NT2/D1 (cell line): Measurements from ENCODE around the gene LONP2.

Experiments used
- DNase-seq: peaks from one replicate; pipeline ENCODE4 v3.0.0-alpha.2; 2011; ENCODE audit warnings: low read depth, low spot score
- H3K27me3 ChIP-seq: 2 replicates; pipeline ENCODE4 v1.6.0; 2011; ENCODE audit warnings: mild to moderate bottlenecking; ENCODE audit not compliant: insufficient read length, insufficient read depth
- H3K36me3 ChIP-seq: 2 replicates; pipeline ENCODE4 v1.6.1; 2011; ENCODE audit warnings: mild to moderate bottlenecking, low read length, mixed read lengths; ENCODE audit not compliant: insufficient read depth, insufficient read length
- H3K4me1 ChIP-seq: 2 replicates; pipeline ENCODE4 v1.5.1; 2011; ENCODE audit not compliant: insufficient read depth, insufficient read length
- H3K4me3 ChIP-seq: 2 replicates; pipeline ENCODE4 v1.5.1; 2011; ENCODE audit warnings: low read depth; ENCODE audit not compliant: insufficient read length
- H3K9ac ChIP-seq: 2 replicates; pipeline ENCODE4 v1.6.0; 2011; ENCODE audit warnings: low read depth; ENCODE audit not compliant: insufficient read length
- H3K9me3 ChIP-seq: 2 replicates; pipeline ENCODE4 v1.5.1; 2011; ENCODE audit warnings: mild to moderate bottlenecking, low read length; ENCODE audit not compliant: insufficient read depth
- SUZ12 ChIP-seq: IDR thresholded peaks from 2 replicates; pipeline ENCODE4 v1.6.1; 2011; ENCODE audit not compliant: insufficient read length, insufficient read depth; ENCODE audit errors: extremely low read depth
- YY1 ChIP-seq: IDR thresholded peaks from 2 replicates; pipeline ENCODE4 v1.6.1; 2011; ENCODE audit not compliant: insufficient read length, insufficient read depth
- ZNF274 ChIP-seq: IDR thresholded peaks from 2 replicates; pipeline ENCODE4 v1.6.1; 2011; ENCODE audit warnings: mild to moderate bottlenecking, low read depth, low read length

Gene LONP2

GRCh38 chr16:48280546-48280945, 36.4 kb downstream of the LONP2 start:
- H3K4me3 ChIP-seq, result no peak overlapping the region
- peaks cover 22% of the 10 kb centered on the region for H3K36me3 ChIP-seq
- H3K9ac ChIP-seq, result no peak overlapping the region
- no peaks in the 10 kb centered on the region for H3K4me1 ChIP-seq
- DNase-seq, result no peak
- peaks cover under 1% of the 10 kb centered on the region; the same call in 1 of the 2 replicates for H3K9me3 ChIP-seq
- H3K27me3 ChIP-seq, result no peaks in the 10 kb centered on the region
- TF ChIP-seq YY1 (no peak), SUZ12 (no peak)

- no peak overlapping the region for H3K4me3 ChIP-seq
- no peaks in the 10 kb centered on the region for H3K4me1 ChIP-seq
- H3K36me3 ChIP-seq, result peaks cover 27% of the 10 kb centered on the region
- no peak overlapping the region for H3K9ac ChIP-seq
- H3K9me3 ChIP-seq, result peaks cover 22% of the 10 kb centered on the region
- no peak for DNase-seq
- H3K27me3 ChIP-seq, result no peaks in the 10 kb centered on the region
- no peak for TF ChIP-seq SUZ12
- no peak for TF ChIP-seq YY1
- TF ChIP-seq ZNF274, result no peak
These were observed 38.6 kb downstream of the LONP2 start for GRCh38 chr16:48282636-48283263.

GRCh38 chr16:48284772-48285409, 40.8 kb downstream of the LONP2 start:
- no peak overlapping the region for H3K4me3 ChIP-seq
- no peak for TF ChIP-seq ZNF274
- no peak for TF ChIP-seq YY1
- no peak for TF ChIP-seq SUZ12
- H3K27me3 ChIP-seq, result no peaks in the 10 kb centered on the region
- H3K36me3 ChIP-seq, result peaks cover 26% of the 10 kb centered on the region
- H3K9ac ChIP-seq, result no peak overlapping the region
- H3K9me3 ChIP-seq, result peaks cover 23% of the 10 kb centered on the region
- H3K4me1 ChIP-seq, result no peaks in the 10 kb centered on the region
- DNase-seq, result no peak

GRCh38 chr16:48287239-48287638, 43.1 kb downstream of the LONP2 start:
- no peak for TF ChIP-seq YY1
- no peak for TF ChIP-seq ZNF274
- no peak for TF ChIP-seq SUZ12
- Histone ChIP-seq H3K4me1 (no peaks in the 10 kb centered on the region), H3K4me3 (no peak overlapping the region), H3K36me3 (peaks cover 36% of the 10 kb centered on the region), H3K9ac (no peak overlapping the region), H3K27me3 (no peaks in the 10 kb centered on the region), H3K9me3 (peaks cover 32% of the 10 kb centered on the region)
- DNase-seq, result no peak

GRCh38 chr16:48291303-48291702, 47.2 kb downstream of the LONP2 start:
- no peak for TF ChIP-seq SUZ12
- TF ChIP-seq ZNF274, result no peak
- no peak for TF ChIP-seq YY1
- DNase-seq, result no peak
- Histone ChIP-seq H3K9me3 (peaks cover 29% of the 10 kb centered on the region), H3K36me3 (peaks cover 47% of the 10 kb centered on the region), H3K4me3 (no peak overlapping the region), H3K9ac (no peak overlapping the region), H3K27me3 (no peaks in the 10 kb centered on the region), H3K4me1 (no peaks in the 10 kb centered on the region)

GRCh38 chr16:48291754-48292153, 47.7 kb downstream of the LONP2 start:
- H3K36me3 ChIP-seq, result peaks cover 48% of the 10 kb centered on the region
- H3K4me1 ChIP-seq, result no peaks in the 10 kb centered on the region
- TF ChIP-seq ZNF274, result no peak
- no peak for TF ChIP-seq YY1
- TF ChIP-seq SUZ12, result no peak
- no peak overlapping the region for H3K9ac ChIP-seq
- no peak overlapping the region for H3K4me3 ChIP-seq
- H3K9me3 ChIP-seq, result peaks cover 25% of the 10 kb centered on the region
- no peak for DNase-seq
- H3K27me3 ChIP-seq, result no peaks in the 10 kb centered on the region

GRCh38 chr16:48292452-48292851, 48.4 kb downstream of the LONP2 start:
- no peak overlapping the region for H3K4me3 ChIP-seq
- peaks cover 18% of the 10 kb centered on the region for H3K9me3 ChIP-seq
- H3K27me3 ChIP-seq, result no peaks in the 10 kb centered on the region
- H3K9ac ChIP-seq, result no peak overlapping the region
- DNase-seq, result no peak
- H3K4me1 ChIP-seq, result no peaks in the 10 kb centered on the region
- peaks cover 47% of the 10 kb centered on the region for H3K36me3 ChIP-seq
- TF ChIP-seq YY1, result no peak
- no peak for TF ChIP-seq SUZ12
- no peak for TF ChIP-seq ZNF274
